GM21737 (cell line): ENCODE data around the gene SYNDIG1.

Experiments used
- ATAC-seq: cut with Tn5 transposase; IDR thresholded peaks from one replicate; pipeline ENCODE4 v1.9.1; 2021; ENCODE audit warnings: mild to moderate bottlenecking, moderate library complexity; ENCODE audit not compliant: unreplicated experiment

Gene SYNDIG1

GRCh38 chr20:24560571-24561491, 91.4 kb downstream of the SYNDIG1 start:
- no peak for ATAC-seq

GRCh38 chr20:24565835-24566351, 96.5 kb downstream of the SYNDIG1 start:
- ATAC-seq = no peak

- no peak for ATAC-seq
These were observed 97.2 kb downstream of the SYNDIG1 start for GRCh38 chr20:24566656-24567055.

GRCh38 chr20:24567508-24567907, 98.1 kb downstream of the SYNDIG1 start:
- ATAC-seq = no peak

- ATAC-seq = no peak
These were observed 99.4 kb downstream of the SYNDIG1 start for GRCh38 chr20:24568842-24569241.

- no peak for ATAC-seq
These were observed 101.7 kb downstream of the SYNDIG1 start for GRCh38 chr20:24571159-24571558.

GRCh38 chr20:24572140-24572539, 102.7 kb downstream of the SYNDIG1 start:
- ATAC-seq = no peak

GRCh38 chr20:24572862-24573261, 103.4 kb downstream of the SYNDIG1 start:
- no peak for ATAC-seq

- ATAC-seq = no peak
These were observed 104.1 kb downstream of the SYNDIG1 start for GRCh38 chr20:24573557-24573956.

- no peak for ATAC-seq
These were observed 104.9 kb downstream of the SYNDIG1 start for GRCh38 chr20:24574307-24574706.

GRCh38 chr20:24574797-24575196, 105.4 kb downstream of the SYNDIG1 start:
- no peak for ATAC-seq

- no peak for ATAC-seq
These were observed 106.4 kb downstream of the SYNDIG1 start for GRCh38 chr20:24575811-24576210.

GRCh38 chr20:24576447-24576846, 107.0 kb downstream of the SYNDIG1 start:
- ATAC-seq = no peak

- no peak for ATAC-seq
These were observed 108.0 kb downstream of the SYNDIG1 start for GRCh38 chr20:24577271-24577909.

GRCh38 chr20:24578567-24579415, 109.4 kb downstream of the SYNDIG1 start:
- no peak for ATAC-seq

GRCh38 chr20:24579475-24579874, 110.0 kb downstream of the SYNDIG1 start:
- no peak for ATAC-seq

- ATAC-seq = no peak
These were observed 110.6 kb downstream of the SYNDIG1 start for GRCh38 chr20:24580006-24580405.

GRCh38 chr20:24580855-24581254, 111.4 kb downstream of the SYNDIG1 start:
- ATAC-seq = no peak

GRCh38 chr20:24581443-24582170, 112.2 kb downstream of the SYNDIG1 start:
- ATAC-seq = no peak
